ENCODE measurements around the gene VAV3. TPM values are rescaled to one million over a fixed set of nuclear protein-coding genes. Genes with fewer than 3 reads are reported as not detected.

VAV3 gene
- total RNA-seq, 2 experiments from 2014 or later = 5.5 to 5.6 TPM

DNA sequence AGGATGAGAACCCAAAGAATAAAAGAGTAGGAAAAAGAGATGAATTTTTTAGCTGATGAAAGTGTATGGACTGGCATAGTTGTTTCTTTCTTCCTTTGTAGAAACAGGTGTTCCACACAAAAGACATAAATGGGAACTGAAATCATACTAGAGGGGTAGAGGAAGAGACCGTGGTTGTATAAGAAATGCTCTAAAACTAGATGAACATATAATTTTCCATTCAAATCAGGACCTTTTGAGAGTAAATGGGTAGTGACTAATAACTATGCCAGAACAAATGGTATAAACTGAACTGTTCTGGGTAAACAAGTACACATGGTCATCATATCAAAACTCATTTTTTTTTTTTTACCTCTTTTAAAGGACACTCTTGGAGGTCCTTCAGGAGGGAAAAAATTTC, 344.2 kb downstream of the VAV3 start:
- Histone ChIP-seq H3K36me3 (ENCODE audit: insufficient read depth, low read length) (no peaks in the 10 kb centered on the region), H3K9me3 (ENCODE audit: control insufficient read depth in 1 of 2, insufficient read depth in 1 of 2, low read length in 2 of 2) (no peaks in the 10 kb centered on the region), H3K27ac (ENCODE audit: low read depth in 1 of 2, low read length in 2 of 2) (no peak overlapping the region), H3K4me3 (ENCODE audit: low read length) (no peak overlapping the region), H3K4me1 (ENCODE audit: insufficient read depth, low read length) (no peaks in the 10 kb centered on the region), H3K27me3 (ENCODE audit: control insufficient read depth in 1 of 2, insufficient read depth in 2 of 2, low read length in 2 of 2) (no peaks in the 10 kb centered on the region)
- H3K27me3 Mint-ChIP-seq = no peaks in the 10 kb centered on the region
- ATAC-seq (ENCODE audit: poor library complexity) (no peak), DNase-seq (no peak)
- H3K27ac Mint-ChIP-seq = no peak overlapping the region
- intact Hi-C loops (cut with DNase I, micrococcal nuclease) = no loop called here
- CTCF ChIA-PET = no interaction called here
- H3K36me3 Mint-ChIP-seq (ENCODE audit: low read depth) = peaks cover 14% of the 10 kb centered on the region
- peaks cover 2% of the 10 kb centered on the region for H3K9me3 Mint-ChIP-seq
- H3K4me1 Mint-ChIP-seq (ENCODE audit: low read depth) = no peaks in the 10 kb centered on the region
- POLR2A ChIA-PET = no interaction called here
- H3K4me3 Mint-ChIP-seq = no peak overlapping the region
- TF ChIP-seq, protein P1, sequence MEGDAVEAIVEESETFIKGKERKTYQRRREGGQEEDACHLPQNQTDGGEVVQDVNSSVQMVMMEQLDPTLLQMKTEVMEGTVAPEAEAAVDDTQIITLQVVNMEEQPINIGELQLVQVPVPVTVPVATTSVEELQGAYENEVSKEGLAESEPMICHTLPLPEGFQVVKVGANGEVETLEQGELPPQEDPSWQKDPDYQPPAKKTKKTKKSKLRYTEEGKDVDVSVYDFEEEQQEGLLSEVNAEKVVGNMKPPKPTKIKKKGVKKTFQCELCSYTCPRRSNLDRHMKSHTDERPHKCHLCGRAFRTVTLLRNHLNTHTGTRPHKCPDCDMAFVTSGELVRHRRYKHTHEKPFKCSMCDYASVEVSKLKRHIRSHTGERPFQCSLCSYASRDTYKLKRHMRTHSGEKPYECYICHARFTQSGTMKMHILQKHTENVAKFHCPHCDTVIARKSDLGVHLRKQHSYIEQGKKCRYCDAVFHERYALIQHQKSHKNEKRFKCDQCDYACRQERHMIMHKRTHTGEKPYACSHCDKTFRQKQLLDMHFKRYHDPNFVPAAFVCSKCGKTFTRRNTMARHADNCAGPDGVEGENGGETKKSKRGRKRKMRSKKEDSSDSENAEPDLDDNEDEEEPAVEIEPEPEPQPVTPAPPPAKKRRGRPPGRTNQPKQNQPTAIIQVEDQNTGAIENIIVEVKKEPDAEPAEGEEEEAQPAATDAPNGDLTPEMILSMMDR (IDR thresholded peaks at IDR 0.05) = no peak

DNA sequence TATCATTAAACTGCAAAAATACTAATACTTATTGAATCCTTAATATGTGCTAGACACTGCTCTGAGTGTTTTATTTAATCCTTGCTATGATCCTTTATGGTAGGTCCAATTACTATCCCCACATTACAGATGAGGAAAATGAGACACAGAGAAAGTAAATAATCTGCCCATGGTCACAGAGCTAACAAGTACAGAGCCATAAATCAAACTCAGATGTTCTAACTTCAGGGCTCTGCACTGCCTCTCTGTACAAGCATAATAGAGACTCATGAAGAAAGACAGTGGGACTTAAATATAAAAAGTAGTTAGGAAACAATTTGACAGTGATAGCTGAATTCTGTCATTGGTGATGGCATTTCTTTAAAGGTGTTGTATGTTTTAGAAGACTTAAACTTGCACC, 346.4 kb downstream of the VAV3 start:
- no peak for ATAC-seq (ENCODE audit: poor library complexity)
- H3K4me1 Mint-ChIP-seq (ENCODE audit: low read depth) = no peaks in the 10 kb centered on the region
- H3K36me3 ChIP-seq (ENCODE audit: insufficient read depth, low read length) = no peaks in the 10 kb centered on the region
- ChIA-PET CTCF (no interaction called here), POLR2A (no interaction called here)
- H3K9me3 ChIP-seq (ENCODE audit: control insufficient read depth in 1 of 2, insufficient read depth in 1 of 2, low read length in 2 of 2) = peaks cover 0 to 3% of the 10 kb centered on the region in 2 experiments
- H3K27ac ChIP-seq (ENCODE audit: low read depth in 1 of 2, low read length in 2 of 2) = no peak overlapping the region
- DNase-seq = no peak
- H3K27me3 Mint-ChIP-seq = no peaks in the 10 kb centered on the region
- H3K4me3 Mint-ChIP-seq = no peak overlapping the region
- intact Hi-C loops (cut with DNase I, micrococcal nuclease) = no loop called here
- no peaks in the 10 kb centered on the region for H3K27me3 ChIP-seq (ENCODE audit: control insufficient read depth in 1 of 2, insufficient read depth in 2 of 2, low read length in 2 of 2)
- TF ChIP-seq, protein P1 (IDR thresholded peaks at IDR 0.05) = no peak
- H3K4me3 ChIP-seq (ENCODE audit: low read length) = no peak overlapping the region
- no peaks in the 10 kb centered on the region for H3K4me1 ChIP-seq (ENCODE audit: insufficient read depth, low read length)
- H3K27ac Mint-ChIP-seq = no peak overlapping the region
- peaks cover 7% of the 10 kb centered on the region for H3K9me3 Mint-ChIP-seq
- H3K36me3 Mint-ChIP-seq (ENCODE audit: low read depth) = peaks cover 27% of the 10 kb centered on the region

DNA sequence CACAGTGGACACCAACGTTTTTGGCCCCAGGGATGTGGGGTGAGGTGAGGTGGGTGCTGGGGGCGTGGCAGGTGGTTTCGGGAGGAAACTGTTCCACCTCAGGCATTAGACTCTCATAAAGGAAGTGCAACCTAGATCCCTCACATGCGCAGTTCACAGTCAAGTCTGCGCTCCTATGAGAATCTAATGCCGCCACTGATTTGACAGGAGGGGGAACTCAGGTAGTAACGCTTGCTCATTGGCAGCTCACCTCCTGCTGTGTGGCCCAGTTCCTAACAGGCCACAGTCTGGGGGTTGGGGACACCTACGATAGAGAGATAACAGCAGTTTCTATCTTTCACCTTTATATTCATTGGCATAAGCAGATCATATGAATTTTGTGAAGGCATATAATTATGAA, 347.1 kb downstream of the VAV3 start:
- Mint-ChIP-seq H3K9me3 (peaks cover 7% of the 10 kb centered on the region), H3K27ac (no peak overlapping the region), H3K4me1 (ENCODE audit: low read depth) (no peaks in the 10 kb centered on the region), H3K27me3 (no peaks in the 10 kb centered on the region), H3K36me3 (ENCODE audit: low read depth) (peaks cover 27% of the 10 kb centered on the region), H3K4me3 (no peak overlapping the region)
- H3K4me1 ChIP-seq (ENCODE audit: insufficient read depth, low read length) = no peaks in the 10 kb centered on the region
- H3K27me3 ChIP-seq (ENCODE audit: control insufficient read depth in 1 of 2, insufficient read depth in 2 of 2, low read length in 2 of 2) = no peaks in the 10 kb centered on the region
- CTCF ChIA-PET = no interaction called here
- TF ChIP-seq, protein P1 (IDR thresholded peaks at IDR 0.05) = no peak
- H3K27ac ChIP-seq (ENCODE audit: low read depth in 1 of 2, low read length in 2 of 2) = no peak overlapping the region
- DNase-seq (no peak), ATAC-seq (ENCODE audit: poor library complexity) (no peak)
- H3K36me3 ChIP-seq (ENCODE audit: insufficient read depth, low read length) = no peaks in the 10 kb centered on the region
- POLR2A ChIA-PET = no interaction called here
- intact Hi-C loops (cut with DNase I, micrococcal nuclease) = no loop called here
- H3K4me3 ChIP-seq (ENCODE audit: low read length) = no peak overlapping the region
- H3K9me3 ChIP-seq (ENCODE audit: control insufficient read depth in 1 of 2, insufficient read depth in 1 of 2, low read length in 2 of 2) = peaks cover 0 to 7% of the 10 kb centered on the region in 2 experiments

Data from CD4-positive, alpha-beta T cell (primary cell).